ENCODE measurements around the gene CACNA1C.

DNA sequence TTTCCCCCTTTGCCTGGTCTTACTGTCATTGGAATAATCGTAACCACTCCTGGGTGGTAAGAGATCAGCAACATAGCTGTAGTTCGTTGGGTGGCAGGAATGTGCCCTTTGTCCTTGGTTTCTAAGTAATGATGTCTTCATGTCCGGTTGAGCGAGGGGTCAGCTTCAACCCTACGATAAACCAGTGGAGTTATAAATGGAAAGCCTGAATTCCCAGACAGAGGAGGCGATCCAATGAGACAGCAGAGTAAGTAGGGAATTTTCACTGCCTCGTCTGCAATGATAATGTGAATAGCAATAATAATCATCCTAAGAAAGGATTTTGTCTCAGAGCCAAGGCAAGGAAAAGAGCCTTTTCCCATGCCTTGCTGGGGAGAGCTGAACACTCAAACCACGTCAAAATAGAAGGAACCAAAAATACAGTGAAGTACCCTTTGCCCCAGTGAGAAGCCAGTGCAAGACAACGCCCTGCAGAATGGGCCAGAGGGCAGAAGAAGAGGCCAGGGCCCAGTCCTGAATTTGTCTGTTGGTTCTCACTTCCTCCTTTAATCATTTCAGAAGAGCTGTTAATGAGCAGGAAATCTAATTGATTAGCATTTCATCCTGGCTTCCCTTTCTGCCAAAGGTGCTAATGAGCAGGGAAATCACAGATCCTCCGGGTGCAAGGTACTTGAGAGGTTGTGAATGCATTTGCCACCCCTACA lies 330.7 kb downstream of the CACNA1C start:
- TF ChIP-seq, protein P1, sequence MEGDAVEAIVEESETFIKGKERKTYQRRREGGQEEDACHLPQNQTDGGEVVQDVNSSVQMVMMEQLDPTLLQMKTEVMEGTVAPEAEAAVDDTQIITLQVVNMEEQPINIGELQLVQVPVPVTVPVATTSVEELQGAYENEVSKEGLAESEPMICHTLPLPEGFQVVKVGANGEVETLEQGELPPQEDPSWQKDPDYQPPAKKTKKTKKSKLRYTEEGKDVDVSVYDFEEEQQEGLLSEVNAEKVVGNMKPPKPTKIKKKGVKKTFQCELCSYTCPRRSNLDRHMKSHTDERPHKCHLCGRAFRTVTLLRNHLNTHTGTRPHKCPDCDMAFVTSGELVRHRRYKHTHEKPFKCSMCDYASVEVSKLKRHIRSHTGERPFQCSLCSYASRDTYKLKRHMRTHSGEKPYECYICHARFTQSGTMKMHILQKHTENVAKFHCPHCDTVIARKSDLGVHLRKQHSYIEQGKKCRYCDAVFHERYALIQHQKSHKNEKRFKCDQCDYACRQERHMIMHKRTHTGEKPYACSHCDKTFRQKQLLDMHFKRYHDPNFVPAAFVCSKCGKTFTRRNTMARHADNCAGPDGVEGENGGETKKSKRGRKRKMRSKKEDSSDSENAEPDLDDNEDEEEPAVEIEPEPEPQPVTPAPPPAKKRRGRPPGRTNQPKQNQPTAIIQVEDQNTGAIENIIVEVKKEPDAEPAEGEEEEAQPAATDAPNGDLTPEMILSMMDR (IDR thresholded peaks at IDR 0.05; ENCODE audit: low read depth, low read length, poor library complexity, severe bottlenecking) = no peak
- no peak for TF ChIP-seq EZH2phosphoT487 (IDR thresholded peaks at IDR 0.05; ENCODE audit: borderline replicate concordance, low read length)

All from DOHH2 (cell line).